Endothelial cell of umbilical vein (primary cell): ENCODE results near the gene PYGO1. TPM values are rescaled to one million over a fixed set of nuclear protein-coding genes. Genes with fewer than 3 reads are reported as not detected.

Source experiments
- BruUV-seq: library from RNA; stranded (reverse); fragments of 400-500 nt; replicated peaks from 2 replicates; lab custom pipeline; 2021; lab: Mats Ljungman, UMichigan
- CTCF ChIA-PET: fragments of 300-600, 350-600 bp; sonication (Branson Sonifier 250); formaldehyde crosslinking; loops from one replicate; lab custom pipeline; 2021; ENCODE audit warnings: antibody characterized with exemption, inconsistent platforms; lab: Charles Lee
- POLR2A ChIA-PET: fragments of 300-600, 350-600 bp; sonication (Branson Sonifier 250); formaldehyde crosslinking; loops from one replicate; lab custom pipeline; 2021; ENCODE audit warnings: antibody characterized with exemption, inconsistent platforms; lab: Charles Lee
- DNase-seq: peaks from one replicate; pipeline ENCODE4 v3.0.0-alpha.2; 2011; ENCODE audit warnings: low read depth, low spot score
- FAIRE-seq: peaks from 2 replicates; lab custom pipeline; 2011; peaks lifted over from hg19 to GRCh38; lab: Jason Lieb, UNC
- H2AFZ ChIP-seq: 2 replicates; pipeline ENCODE4 v1.6.0; 2012; ENCODE audit warnings: low read depth, low read length, control low read depth, inconsistent platforms
- H3K27ac ChIP-seq: 2 replicates; pipeline ENCODE4 v1.5.1; 2011; ENCODE audit warnings: low read depth, mild to moderate bottlenecking, control low read depth, low read length, moderate library complexity; ENCODE audit not compliant: insufficient read depth
- H3K27me3 ChIP-seq, 2 experiments: 2 replicates each; pipeline versions ENCODE4 v1.6.0 to v1.6.1; 2011; ENCODE audit warnings: low read length in 2 of 2, mixed read lengths in 1 of 2; ENCODE audit not compliant: control insufficient read depth in 2 of 2, insufficient read depth in 2 of 2
- H3K36me3 ChIP-seq, 2 experiments: 2 replicates in 1 of 2; 3 replicates in 1 of 2; pipeline ENCODE4 v1.5.1; 2011; ENCODE audit warnings: low read length in 2 of 2, mild to moderate bottlenecking in 1 of 2, moderate library complexity in 1 of 2; ENCODE audit not compliant: control insufficient read depth in 2 of 2, insufficient read depth in 2 of 2; ENCODE audit errors: extremely low read depth in 1 of 2
- H3K4me1 ChIP-seq: 3 replicates; pipeline ENCODE4 v1.5.1; 2011; ENCODE audit warnings: mild to moderate bottlenecking, low read length; ENCODE audit not compliant: control insufficient read depth, insufficient read depth; ENCODE audit errors: extremely low read depth
- H3K4me2 ChIP-seq: 2 replicates; pipeline ENCODE4 v1.6.1; 2011; ENCODE audit warnings: low read length, control low read depth, mixed read lengths; ENCODE audit not compliant: insufficient read depth
- H3K4me3 ChIP-seq, 3 experiments: fragments of 200-600 bp in 1 of 3; sonication (generic), shearing (Covaris generic) in 1 of 3; replicated peaks in 1 of 3; 2 replicates each; pipeline ENCODE4 v1.5.1; 2011 to 2016; ENCODE audit warnings: control low read depth in 3 of 3, low read length in 3 of 3, mild to moderate bottlenecking in 2 of 3, inconsistent platforms in 1 of 3, low read depth in 1 of 3, moderate library complexity in 1 of 3; ENCODE audit not compliant: insufficient read depth in 1 of 3
- H3K79me2 ChIP-seq: 2 replicates; pipeline ENCODE4 v1.6.0; 2012; ENCODE audit warnings: low read length, inconsistent platforms; ENCODE audit not compliant: control insufficient read depth, insufficient read depth
- H3K9ac ChIP-seq: replicated peaks from 2 replicates; pipeline ENCODE3; 2011; ENCODE audit warnings: low read length, control low read depth; ENCODE audit not compliant: insufficient read depth; ENCODE audit errors: extremely low read depth
- H3K9me1 ChIP-seq: replicated peaks from 3 replicates; pipeline ENCODE4 v1.6.0; 2011; ENCODE audit warnings: mild to moderate bottlenecking, low read length; ENCODE audit not compliant: control insufficient read depth, insufficient read depth; ENCODE audit errors: extremely low read depth
- H3K9me3 ChIP-seq: replicated peaks from 2 replicates; pipeline ENCODE4 v1.5.1; 2012; ENCODE audit warnings: low read length, inconsistent platforms; ENCODE audit not compliant: control insufficient read depth, insufficient read depth
- H4K20me1 ChIP-seq: replicated peaks from 2 replicates; pipeline ENCODE3; 2011; ENCODE audit warnings: mild to moderate bottlenecking, low read length; ENCODE audit not compliant: control insufficient read depth, insufficient read depth; ENCODE audit errors: extremely low read depth
- EZH2 ChIP-seq: IDR thresholded peaks from 2 replicates; pipeline ENCODE4 v1.6.1; 2012; ENCODE audit warnings: borderline replicate concordance, low read depth, mild to moderate bottlenecking, moderate library complexity, low read length, inconsistent platforms; ENCODE audit not compliant: severe bottlenecking
- FOS ChIP-seq: IDR thresholded peaks from 2 replicates; pipeline ENCODE4 v1.6.1; 2011; ENCODE audit warnings: mild to moderate bottlenecking, low read length, moderate library complexity, borderline replicate concordance; ENCODE audit not compliant: insufficient read depth
- GATA2 ChIP-seq: IDR thresholded peaks from 2 replicates; pipeline ENCODE4 v1.7.0; 2011; ENCODE audit warnings: low read depth, mild to moderate bottlenecking, moderate library complexity, mixed read lengths, low read length; ENCODE audit not compliant: insufficient read length, insufficient read depth
- JUN ChIP-seq: IDR thresholded peaks from 2 replicates; pipeline ENCODE4 v1.6.1; 2011; ENCODE audit warnings: borderline replicate concordance, low read depth; ENCODE audit not compliant: insufficient read length, insufficient read depth
- MYC ChIP-seq: IDR thresholded peaks from one replicate; pipeline ENCODE4 v1.6.1; 2011; ENCODE audit warnings: mild to moderate bottlenecking, low read depth, low read length
- POLR2A ChIP-seq: IDR thresholded peaks from 2 replicates; pipeline ENCODE4 v1.6.1; 2012; ENCODE audit warnings: low read depth, mild to moderate bottlenecking, control low read depth, low read length
- POLR2AphosphoS5 ChIP-seq: IDR thresholded peaks from 2 replicates; pipeline ENCODE4 v1.6.1; 2012; ENCODE audit warnings: low read depth, mild to moderate bottlenecking, control low read depth, low read length, moderate library complexity; ENCODE audit not compliant: insufficient read depth
- dilution Hi-C: fragments of 300-500 bp; cut with MboI; formaldehyde crosslinking; loops from one replicate; pipeline ENCODE4 v1.15.0; 2019; ENCODE audit warnings: low sequenced_read_pairs; ENCODE audit not compliant: extremely low pct_ligation_motif_present
- intact Hi-C: fragments of 100-400 bp; cut with micrococcal nuclease; formaldehyde crosslinking; loops from one replicate; pipeline ENCODE4 v1.10.0; 2022
- polyA plus RNA-seq, 4 experiments: library from polyadenylated mRNA; depleted of rRNA in 3 of 4; stranded (reverse) in 3 of 4; unstranded in 1 of 4; fragments of >200 nt; gene quantifications; 2 replicates each; pipeline versions ENCODE4 v1.2.1 to v1.2.3, GENCODE V29; 2011 to 2012; ENCODE audit warnings: missing spikeins in 1 of 4
- total RNA-seq: library from RNA; stranded (reverse); gene quantifications from 2 replicates; pipeline ENCODE4 v1.2.3, GENCODE V29; 2021
- TF ChIP-seq, protein P1 (sequence below), 2 donors: IDR thresholded peaks; 1 replicate in 1 of 2; 2 replicates in 1 of 2; pipeline ENCODE4 v1.5.1; 2011; ENCODE audit warnings: low read length in 2 of 2, mild to moderate bottlenecking in 2 of 2, moderate library complexity in 2 of 2, control low read depth in 1 of 2, inconsistent platforms in 1 of 2, low read depth in 1 of 2; ENCODE audit not compliant: insufficient read depth in 1 of 2; ENCODE audit errors: extremely low read depth in 1 of 2
- TF ChIP-seq, protein P2 (sequence below): IDR thresholded peaks from 2 replicates; pipeline ENCODE4 v1.6.1; 2011; ENCODE audit not compliant: insufficient read depth, insufficient read length

PYGO1 gene
- total and polyA plus RNA-seq, 2 donors (not counting 3 experiments of a cell fraction or from before 2014, with no cell fraction given) = 1.9 to 7.6 TPM

- no peak overlapping the region for H3K4me3 ChIP-seq
- FAIRE-seq = no peak
- H3K27me3 ChIP-seq = no peaks in the 10 kb centered on the region
- H3K4me1 ChIP-seq = no peaks in the 10 kb centered on the region
- no peak for TF ChIP-seq POLR2A
- TF ChIP-seq, protein P1, sequence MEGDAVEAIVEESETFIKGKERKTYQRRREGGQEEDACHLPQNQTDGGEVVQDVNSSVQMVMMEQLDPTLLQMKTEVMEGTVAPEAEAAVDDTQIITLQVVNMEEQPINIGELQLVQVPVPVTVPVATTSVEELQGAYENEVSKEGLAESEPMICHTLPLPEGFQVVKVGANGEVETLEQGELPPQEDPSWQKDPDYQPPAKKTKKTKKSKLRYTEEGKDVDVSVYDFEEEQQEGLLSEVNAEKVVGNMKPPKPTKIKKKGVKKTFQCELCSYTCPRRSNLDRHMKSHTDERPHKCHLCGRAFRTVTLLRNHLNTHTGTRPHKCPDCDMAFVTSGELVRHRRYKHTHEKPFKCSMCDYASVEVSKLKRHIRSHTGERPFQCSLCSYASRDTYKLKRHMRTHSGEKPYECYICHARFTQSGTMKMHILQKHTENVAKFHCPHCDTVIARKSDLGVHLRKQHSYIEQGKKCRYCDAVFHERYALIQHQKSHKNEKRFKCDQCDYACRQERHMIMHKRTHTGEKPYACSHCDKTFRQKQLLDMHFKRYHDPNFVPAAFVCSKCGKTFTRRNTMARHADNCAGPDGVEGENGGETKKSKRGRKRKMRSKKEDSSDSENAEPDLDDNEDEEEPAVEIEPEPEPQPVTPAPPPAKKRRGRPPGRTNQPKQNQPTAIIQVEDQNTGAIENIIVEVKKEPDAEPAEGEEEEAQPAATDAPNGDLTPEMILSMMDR (IDR thresholded peaks at IDR 0.05; ENCODE audit: extremely low read depth in 1 of 2, insufficient read depth in 1 of 2, low read depth in 1 of 2, low read length in 2 of 2) = no peak
- TF ChIP-seq EZH2 = no peak
- TF ChIP-seq JUN = no peak
- no peak for TF ChIP-seq POLR2AphosphoS5
- TF ChIP-seq, protein P2, sequence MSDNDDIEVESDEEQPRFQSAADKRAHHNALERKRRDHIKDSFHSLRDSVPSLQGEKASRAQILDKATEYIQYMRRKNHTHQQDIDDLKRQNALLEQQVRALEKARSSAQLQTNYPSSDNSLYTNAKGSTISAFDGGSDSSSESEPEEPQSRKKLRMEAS = no peak
- no peak for TF ChIP-seq FOS
- TF ChIP-seq MYC = no peak
- no peak for TF ChIP-seq GATA2
- POLR2A ChIA-PET = no interaction called here
- no peaks in the 10 kb centered on the region for H3K79me2 ChIP-seq
- H4K20me1 ChIP-seq = no peaks in the 10 kb centered on the region
- H3K4me2 ChIP-seq = no peak overlapping the region
- H3K36me3 ChIP-seq = no peaks in the 10 kb centered on the region
- CTCF ChIA-PET = interaction anchor here (1.5 kb wide), 1 partner anchor 30 kb away, joined by 3 read pairs; no protein-coding TSS in a partner anchor
- H3K9me1 ChIP-seq = no peaks in the 10 kb centered on the region
- no peak overlapping the region for H3K9ac ChIP-seq
- BruUV-seq = no TSS peak
- intact Hi-C loops = no loop called here
- H2AFZ ChIP-seq = no peak overlapping the region
- H3K27ac ChIP-seq = no peak overlapping the region
- H3K9me3 ChIP-seq = no peaks in the 10 kb centered on the region
- DNase-seq = no peak
- dilution Hi-C loops = no loop called here
Observed at GRCh38 chr15:55618387-55618786, 30.2 kb upstream of the PYGO1 start.
